Neural cell (in vitro differentiated cells): Measurements from ENCODE around the gene RHOBTB1. TPM values are rescaled to one million over a fixed set of nuclear protein-coding genes. Genes with fewer than 3 reads are reported as not detected.

Experiments used
- H2AFZ ChIP-seq: fragments of 200-600, 300-800 bp; sonication (generic), shearing (Covaris generic); 2 replicates; pipeline ENCODE4 v1.6.0; 2014; ENCODE audit warnings: low read depth, mild to moderate bottlenecking, antibody characterized with exemption, low read length, moderate library complexity
- H3F3A ChIP-seq: fragments of 200-600 bp; shearing (Covaris generic); 2 replicates; pipeline ENCODE4 v1.6.1; 2016; ENCODE audit warnings: mild to moderate bottlenecking, moderate library complexity, mixed read lengths, antibody characterized with exemption, low read length; ENCODE audit not compliant: insufficient read depth, poor library complexity, severe bottlenecking
- H3K27ac ChIP-seq: fragments of 200-600, 300-800 bp; sonication (generic), shearing (Covaris generic); 2 replicates; pipeline ENCODE4 v1.5.1; 2014; ENCODE audit warnings: mild to moderate bottlenecking, low read length, moderate library complexity
- H3K27me3 ChIP-seq: fragments of 300-800, 200-600 bp; sonication (generic), shearing (Covaris generic); 2 replicates; pipeline ENCODE4 v1.6.0; 2014; ENCODE audit warnings: mild to moderate bottlenecking, low read depth, low read length, moderate library complexity; ENCODE audit not compliant: insufficient read depth
- H3K36me3 ChIP-seq: fragments of 300-800, 200-600 bp; sonication (generic), shearing (Covaris generic); 2 replicates; pipeline ENCODE4 v1.5.1; 2014; ENCODE audit warnings: mild to moderate bottlenecking, antibody characterized with exemption, low read length, moderate library complexity; ENCODE audit not compliant: insufficient read depth
- H3K4me2 ChIP-seq: fragments of 300-800, 200-600 bp; sonication (generic), shearing (Covaris generic); 2 replicates; pipeline ENCODE4 v1.6.0; 2014; ENCODE audit warnings: mild to moderate bottlenecking, low read length
- H3K4me3 ChIP-seq: fragments of 300-800, 200-600 bp; sonication (generic), shearing (Covaris generic); 2 replicates; pipeline ENCODE4 v1.5.1; 2014; ENCODE audit warnings: mild to moderate bottlenecking, low read length, moderate library complexity
- H3K79me2 ChIP-seq: fragments of 200-600 bp; shearing (Covaris generic); replicated peaks from 2 replicates; pipeline ENCODE4 v1.6.0; 2014; ENCODE audit warnings: mild to moderate bottlenecking, low read length, moderate library complexity; ENCODE audit not compliant: insufficient read depth
- H3K9ac ChIP-seq: fragments of 300-800, 200-600 bp; sonication (generic), shearing (Covaris generic); 2 replicates; pipeline ENCODE4 v1.6.1; 2016; ENCODE audit warnings: mild to moderate bottlenecking, low read length, mixed read lengths
- H3K9me2 ChIP-seq: fragments of 200-600 bp; shearing (Covaris generic); 2 replicates; pipeline ENCODE4 v1.6.1; 2016; ENCODE audit warnings: mild to moderate bottlenecking, low read length, mixed read lengths; ENCODE audit not compliant: insufficient read depth
- H3K9me3 ChIP-seq: fragments of 200-600, 300-800 bp; sonication (generic), shearing (Covaris generic); 2 replicates; pipeline ENCODE4 v1.6.1; 2016; ENCODE audit warnings: mild to moderate bottlenecking, mixed run types, low read length, moderate library complexity, mixed read lengths
- H4K20me1 ChIP-seq: fragments of 200-600 bp; shearing (Covaris generic); 2 replicates; pipeline ENCODE4 v1.6.1; 2016; ENCODE audit warnings: mild to moderate bottlenecking, mixed run types; ENCODE audit not compliant: insufficient read depth
- EP300 ChIP-seq: fragments of 450-650 bp; conservative IDR thresholded peaks from 2 replicates; pipeline ENCODE4 v1.6.1; 2014; ENCODE audit warnings: antibody characterized with exemption, mild to moderate bottlenecking, moderate library complexity; ENCODE audit not compliant: poor library complexity, severe bottlenecking
- EZH2 ChIP-seq: fragments of 200-600, 300-800 bp; shearing (Covaris generic), sonication (generic); IDR thresholded peaks from 2 replicates; pipeline ENCODE4 v1.6.1; 2014; ENCODE audit warnings: antibody characterized with exemption, low read length, borderline replicate concordance, mild to moderate bottlenecking; ENCODE audit not compliant: insufficient read depth, poor library complexity, severe bottlenecking
- MXI1 ChIP-seq: fragments of 450-650 bp; conservative IDR thresholded peaks from 2 replicates; pipeline ENCODE4 v1.6.1; 2014; ENCODE audit warnings: antibody characterized with exemption, mild to moderate bottlenecking; ENCODE audit not compliant: poor library complexity, severe bottlenecking
- POLR2AphosphoS5 ChIP-seq: IDR thresholded peaks from 2 replicates; pipeline ENCODE4 v1.6.1; 2012
- RAD21 ChIP-seq: fragments of 450-650 bp; conservative IDR thresholded peaks from 2 replicates; pipeline ENCODE4 v1.6.1; 2014; ENCODE audit warnings: antibody characterized with exemption, mild to moderate bottlenecking, moderate library complexity
- SMC3 ChIP-seq: fragments of 450-650 bp; conservative IDR thresholded peaks from 2 replicates; pipeline ENCODE4 v1.6.1; 2014; ENCODE audit warnings: antibody characterized with exemption, mild to moderate bottlenecking, moderate library complexity; ENCODE audit not compliant: poor library complexity
- TAF1 ChIP-seq: IDR thresholded peaks from 2 replicates; pipeline ENCODE4 v1.6.1; 2012; ENCODE audit warnings: low read depth
- polyA plus RNA-seq: library from polyadenylated mRNA; depleted of rRNA; stranded (reverse); fragments of >200 nt; gene quantifications from 2 replicates; pipeline ENCODE4 v1.2.3, GENCODE V29; 2014
- TF ChIP-seq, protein P1 (sequence below): IDR thresholded peaks from 2 replicates; pipeline ENCODE4 v1.6.1; 2012; ENCODE audit warnings: borderline replicate concordance
- TF ChIP-seq, protein P2 (sequence below): fragments of 450-650 bp; IDR thresholded peaks from 2 replicates; pipeline ENCODE4 v1.5.1; 2014; ENCODE audit warnings: antibody characterized with exemption, mild to moderate bottlenecking, moderate library complexity; ENCODE audit not compliant: poor library complexity, severe bottlenecking

The RHOBTB1 gene
- polyA plus RNA-seq, 1 donor from 2014 or later, result 10.5 TPM

GRCh38 chr10:60868946-60869345, 75.0 kb downstream of the RHOBTB1 start:
- TF ChIP-seq, protein P1, sequence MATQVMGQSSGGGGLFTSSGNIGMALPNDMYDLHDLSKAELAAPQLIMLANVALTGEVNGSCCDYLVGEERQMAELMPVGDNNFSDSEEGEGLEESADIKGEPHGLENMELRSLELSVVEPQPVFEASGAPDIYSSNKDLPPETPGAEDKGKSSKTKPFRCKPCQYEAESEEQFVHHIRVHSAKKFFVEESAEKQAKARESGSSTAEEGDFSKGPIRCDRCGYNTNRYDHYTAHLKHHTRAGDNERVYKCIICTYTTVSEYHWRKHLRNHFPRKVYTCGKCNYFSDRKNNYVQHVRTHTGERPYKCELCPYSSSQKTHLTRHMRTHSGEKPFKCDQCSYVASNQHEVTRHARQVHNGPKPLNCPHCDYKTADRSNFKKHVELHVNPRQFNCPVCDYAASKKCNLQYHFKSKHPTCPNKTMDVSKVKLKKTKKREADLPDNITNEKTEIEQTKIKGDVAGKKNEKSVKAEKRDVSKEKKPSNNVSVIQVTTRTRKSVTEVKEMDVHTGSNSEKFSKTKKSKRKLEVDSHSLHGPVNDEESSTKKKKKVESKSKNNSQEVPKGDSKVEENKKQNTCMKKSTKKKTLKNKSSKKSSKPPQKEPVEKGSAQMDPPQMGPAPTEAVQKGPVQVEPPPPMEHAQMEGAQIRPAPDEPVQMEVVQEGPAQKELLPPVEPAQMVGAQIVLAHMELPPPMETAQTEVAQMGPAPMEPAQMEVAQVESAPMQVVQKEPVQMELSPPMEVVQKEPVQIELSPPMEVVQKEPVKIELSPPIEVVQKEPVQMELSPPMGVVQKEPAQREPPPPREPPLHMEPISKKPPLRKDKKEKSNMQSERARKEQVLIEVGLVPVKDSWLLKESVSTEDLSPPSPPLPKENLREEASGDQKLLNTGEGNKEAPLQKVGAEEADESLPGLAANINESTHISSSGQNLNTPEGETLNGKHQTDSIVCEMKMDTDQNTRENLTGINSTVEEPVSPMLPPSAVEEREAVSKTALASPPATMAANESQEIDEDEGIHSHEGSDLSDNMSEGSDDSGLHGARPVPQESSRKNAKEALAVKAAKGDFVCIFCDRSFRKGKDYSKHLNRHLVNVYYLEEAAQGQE, result no peak
- no peak for TF ChIP-seq SMC3
- TF ChIP-seq MXI1, result no peak
- no peak for TF ChIP-seq POLR2AphosphoS5
- no peak for TF ChIP-seq EP300
- no peak for TF ChIP-seq RAD21
- TF ChIP-seq, protein P2, sequence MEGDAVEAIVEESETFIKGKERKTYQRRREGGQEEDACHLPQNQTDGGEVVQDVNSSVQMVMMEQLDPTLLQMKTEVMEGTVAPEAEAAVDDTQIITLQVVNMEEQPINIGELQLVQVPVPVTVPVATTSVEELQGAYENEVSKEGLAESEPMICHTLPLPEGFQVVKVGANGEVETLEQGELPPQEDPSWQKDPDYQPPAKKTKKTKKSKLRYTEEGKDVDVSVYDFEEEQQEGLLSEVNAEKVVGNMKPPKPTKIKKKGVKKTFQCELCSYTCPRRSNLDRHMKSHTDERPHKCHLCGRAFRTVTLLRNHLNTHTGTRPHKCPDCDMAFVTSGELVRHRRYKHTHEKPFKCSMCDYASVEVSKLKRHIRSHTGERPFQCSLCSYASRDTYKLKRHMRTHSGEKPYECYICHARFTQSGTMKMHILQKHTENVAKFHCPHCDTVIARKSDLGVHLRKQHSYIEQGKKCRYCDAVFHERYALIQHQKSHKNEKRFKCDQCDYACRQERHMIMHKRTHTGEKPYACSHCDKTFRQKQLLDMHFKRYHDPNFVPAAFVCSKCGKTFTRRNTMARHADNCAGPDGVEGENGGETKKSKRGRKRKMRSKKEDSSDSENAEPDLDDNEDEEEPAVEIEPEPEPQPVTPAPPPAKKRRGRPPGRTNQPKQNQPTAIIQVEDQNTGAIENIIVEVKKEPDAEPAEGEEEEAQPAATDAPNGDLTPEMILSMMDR, result no peak
- no peak for TF ChIP-seq EZH2
- no peak for TF ChIP-seq TAF1
- H3K36me3 ChIP-seq, result no peaks in the 10 kb centered on the region
- no peak overlapping the region for H3K4me3 ChIP-seq
- H3K79me2 ChIP-seq, result no peaks in the 10 kb centered on the region
- H3K9me2 ChIP-seq, result no peaks in the 10 kb centered on the region
- H3K27ac ChIP-seq, result no peak overlapping the region
- H2AFZ ChIP-seq, result no peak overlapping the region
- H3K9ac ChIP-seq, result no peak overlapping the region
- H3K27me3 ChIP-seq, result no peaks in the 10 kb centered on the region
- no peaks in the 10 kb centered on the region for H3K9me3 ChIP-seq
- no peak overlapping the region for H3K4me2 ChIP-seq
- no peaks in the 10 kb centered on the region for H4K20me1 ChIP-seq
- no peaks in the 10 kb centered on the region for H3F3A ChIP-seq

DNA sequence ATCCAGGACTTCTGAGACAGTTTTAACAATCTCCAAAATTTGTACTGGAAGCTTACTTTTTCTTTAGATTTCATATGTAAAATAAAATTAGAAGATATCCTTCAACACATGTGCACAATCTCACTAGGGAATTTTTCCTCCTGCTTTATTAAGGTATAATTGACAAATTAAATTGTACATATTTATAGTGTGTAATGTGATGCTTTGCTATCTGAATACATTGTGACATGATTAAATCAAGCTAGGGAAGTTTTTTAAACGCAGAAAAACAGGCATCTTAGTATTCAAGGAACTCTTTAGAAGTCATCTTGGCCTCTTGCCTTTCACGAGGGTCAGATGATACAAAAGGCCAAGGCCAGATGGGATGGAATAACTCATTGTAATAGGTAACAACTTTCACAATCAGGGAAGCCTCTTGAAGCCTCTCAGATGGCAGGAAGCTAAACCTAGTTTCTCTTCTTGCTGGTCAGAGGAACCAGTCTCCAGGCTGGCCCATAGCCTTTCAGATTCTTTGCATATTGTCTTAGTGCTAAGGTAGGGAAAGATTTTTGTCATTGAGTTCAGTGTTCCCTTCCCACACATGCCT, 78.7 kb downstream of the RHOBTB1 start:
- Histone ChIP-seq H2AFZ (no peak overlapping the region), H3K9me2 (no peaks in the 10 kb centered on the region), H3K79me2 (no peaks in the 10 kb centered on the region), H3K9ac (no peak overlapping the region), H4K20me1 (no peaks in the 10 kb centered on the region), H3K27ac (no peak overlapping the region), H3F3A (no peaks in the 10 kb centered on the region), H3K27me3 (no peaks in the 10 kb centered on the region), H3K4me2 (no peak overlapping the region), H3K4me3 (no peak overlapping the region), H3K9me3 (no peaks in the 10 kb centered on the region), H3K36me3 (no peaks in the 10 kb centered on the region)
- TF ChIP-seq EP300, result no peak
- TF ChIP-seq, protein P1, result no peak
- TF ChIP-seq SMC3, result no peak
- TF ChIP-seq TAF1, result no peak
- no peak for TF ChIP-seq RAD21
- TF ChIP-seq, protein P2, result no peak
- no peak for TF ChIP-seq POLR2AphosphoS5
- no peak for TF ChIP-seq EZH2
- no peak for TF ChIP-seq MXI1
